PC-3 (cell line): Measurements from ENCODE around the gene TUBB. TPM values are rescaled to one million over a fixed set of nuclear protein-coding genes. Genes with fewer than 3 reads are reported as not detected.

Experiments
- ATAC-seq: fragments of 200-7000 bp; cut with Tn5 transposase; 2 replicates; pipeline ENCODE4 v1.9.1; 2020; ENCODE audit warnings: mild to moderate bottlenecking, moderate library complexity
- BruUV-seq: library from RNA; stranded (reverse); fragments of 400-500 nt; replicated peaks from 2 replicates; lab custom pipeline; 2021; lab: Mats Ljungman, UMichigan
- CTCF ChIA-PET: fragments of 300-600 bp; sonication (Branson Sonifier 250); formaldehyde crosslinking; loops from one replicate; lab custom pipeline; 2022; ENCODE audit warnings: antibody characterized with exemption; lab: Charles Lee
- POLR2A ChIA-PET: fragments of 300-600 bp; sonication (Branson Sonifier 250); formaldehyde crosslinking; loops from one replicate; lab custom pipeline; 2022; ENCODE audit warnings: antibody characterized with exemption; ENCODE audit not compliant: unreplicated experiment; lab: Charles Lee
- DNase-seq: peaks from one replicate; pipeline ENCODE4 v3.0.0-alpha.2; 2015
- H2AFZ ChIP-seq: fragments of 300-600 bp; sonication (generic); 2 replicates; pipeline ENCODE4 v1.6.0; 2016; ENCODE audit warnings: antibody characterized with exemption, low read length
- H3F3A ChIP-seq: fragments of 300-600 bp; sonication (generic); one replicate; pipeline ENCODE4 v1.6.0; 2017; ENCODE audit warnings: antibody characterized with exemption, low read length, control low read depth, mild to moderate bottlenecking; ENCODE audit not compliant: unreplicated experiment
- H3K27ac ChIP-seq: fragments of 300-600 bp; sonication (generic); 2 replicates; pipeline ENCODE4 v1.5.1; 2016; ENCODE audit warnings: mild to moderate bottlenecking, low read length
- H3K27me3 ChIP-seq: fragments of 300-600 bp; sonication (generic); 2 replicates; pipeline ENCODE4 v1.6.1; 2016; ENCODE audit warnings: low read length, mixed read lengths
- H3K36me3 ChIP-seq: fragments of 300-600 bp; sonication (generic); 2 replicates; pipeline ENCODE4 v1.6.1; 2016; ENCODE audit warnings: low read depth, mixed run types, low read length, mixed read lengths
- H3K4me1 ChIP-seq: fragments of 300-600 bp; sonication (generic); 2 replicates; pipeline ENCODE4 v1.5.1; 2016; ENCODE audit warnings: low read length; ENCODE audit not compliant: insufficient read depth
- H3K4me2 ChIP-seq: fragments of 300-600 bp; sonication (generic); 2 replicates; pipeline ENCODE4 v1.6.0; 2016; ENCODE audit warnings: low read length
- H3K4me3 ChIP-seq: fragments of 300-600 bp; sonication (generic); 2 replicates; pipeline ENCODE4 v1.5.1; 2016; ENCODE audit warnings: mild to moderate bottlenecking, low read length, mixed read lengths
- H3K79me2 ChIP-seq: fragments of 300-600 bp; sonication (generic); 2 replicates; pipeline ENCODE4 v1.6.1; 2017; ENCODE audit warnings: low read length, mixed read lengths
- H3K9ac ChIP-seq: fragments of 300-600 bp; sonication (generic); 2 replicates; pipeline ENCODE4 v1.6.0; 2016; ENCODE audit warnings: mild to moderate bottlenecking, low read length
- H3K9me2 ChIP-seq: fragments of 300-600 bp; sonication (generic); replicated peaks from 2 replicates; pipeline ENCODE4 v1.6.1; 2016; ENCODE audit warnings: mixed run types, low read length, mixed read lengths
- H3K9me3 ChIP-seq: fragments of 300-600 bp; sonication (generic); 2 replicates; pipeline ENCODE4 v1.6.1; 2016; ENCODE audit warnings: low read length, mixed read lengths
- H4K20me1 ChIP-seq: fragments of 300-600 bp; sonication (generic); 2 replicates; pipeline ENCODE4 v1.6.1; 2016; ENCODE audit warnings: low read length, mixed read lengths
- EZH2 ChIP-seq: fragments of 300-600 bp; sonication (generic); IDR thresholded peaks from one replicate; pipeline ENCODE4 v1.6.1; 2017; ENCODE audit warnings: antibody characterized with exemption, mild to moderate bottlenecking, low read length; ENCODE audit not compliant: unreplicated experiment
- EZH2phosphoT487 ChIP-seq: fragments of 300-600 bp; sonication (generic); IDR thresholded peaks from 2 replicates; pipeline ENCODE4 v1.6.1; 2018; ENCODE audit warnings: mild to moderate bottlenecking, antibody characterized with exemption, low read length, borderline replicate concordance
- intact Hi-C: fragments of 100-400 bp; cut with micrococcal nuclease; formaldehyde crosslinking; loops from 2 replicates; pipeline ENCODE4 v1.9.0; 2023
- total RNA-seq: library from RNA; depleted of rRNA; stranded (reverse); fragments of >200 nt; gene quantifications from 2 replicates; pipeline ENCODE4 v1.2.3, GENCODE V29; 2014
- TF ChIP-seq, protein P1 (sequence below): fragments of 300-600 bp; sonication (generic); conservative IDR thresholded peaks from 2 replicates; pipeline ENCODE4 v1.5.1; 2017; ENCODE audit warnings: antibody characterized with exemption, low read depth, mild to moderate bottlenecking, low read length

TUBB gene
- total RNA-seq, 1 experiment from 2014 or later = 1,398 TPM

DNA sequence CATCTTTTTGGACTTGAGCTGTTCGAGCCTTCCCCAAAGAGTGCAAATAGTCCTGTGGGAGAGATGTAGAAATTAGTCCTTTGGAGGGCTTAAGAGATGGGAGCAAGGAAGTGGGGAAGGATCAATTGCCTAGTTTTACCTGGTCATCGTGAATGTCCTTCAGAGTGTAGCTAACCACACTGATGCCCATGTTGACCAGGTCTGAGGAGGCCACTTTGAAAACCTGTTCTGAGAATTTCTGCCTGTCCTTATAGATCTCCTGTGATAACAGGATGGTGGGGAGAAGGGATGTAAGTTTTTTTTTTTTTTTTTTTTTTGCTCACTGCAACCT is 20.4 kb downstream of the TUBB start:
- H2AFZ ChIP-seq = no peak overlapping the region
- peak overlapping the region; percentile 100 for H3K9ac ChIP-seq
- H3F3A ChIP-seq = peaks cover 7% of the 10 kb centered on the region
- ChIA-PET POLR2A (no interaction called here), CTCF (interaction anchor here (0.5 kb wide), 1 partner anchor 8 kb away, joined by 5 read pairs; no protein-coding TSS in a partner anchor)
- H3K4me2 ChIP-seq = peak overlapping the region; percentile 89
- DNase-seq (no peak), ATAC-seq (no peak)
- intact Hi-C loops = loop anchor here (5.0 kb wide), 1 partner anchor 137 kb away; no protein-coding TSS in a partner anchor
- peaks cover 50% of the 10 kb centered on the region for H3K36me3 ChIP-seq
- no peaks in the 10 kb centered on the region for H3K9me2 ChIP-seq
- peaks cover 9% of the 10 kb centered on the region for H4K20me1 ChIP-seq
- no peak for TF ChIP-seq EZH2
- no peak for TF ChIP-seq EZH2phosphoT487
- TF ChIP-seq, protein P1, sequence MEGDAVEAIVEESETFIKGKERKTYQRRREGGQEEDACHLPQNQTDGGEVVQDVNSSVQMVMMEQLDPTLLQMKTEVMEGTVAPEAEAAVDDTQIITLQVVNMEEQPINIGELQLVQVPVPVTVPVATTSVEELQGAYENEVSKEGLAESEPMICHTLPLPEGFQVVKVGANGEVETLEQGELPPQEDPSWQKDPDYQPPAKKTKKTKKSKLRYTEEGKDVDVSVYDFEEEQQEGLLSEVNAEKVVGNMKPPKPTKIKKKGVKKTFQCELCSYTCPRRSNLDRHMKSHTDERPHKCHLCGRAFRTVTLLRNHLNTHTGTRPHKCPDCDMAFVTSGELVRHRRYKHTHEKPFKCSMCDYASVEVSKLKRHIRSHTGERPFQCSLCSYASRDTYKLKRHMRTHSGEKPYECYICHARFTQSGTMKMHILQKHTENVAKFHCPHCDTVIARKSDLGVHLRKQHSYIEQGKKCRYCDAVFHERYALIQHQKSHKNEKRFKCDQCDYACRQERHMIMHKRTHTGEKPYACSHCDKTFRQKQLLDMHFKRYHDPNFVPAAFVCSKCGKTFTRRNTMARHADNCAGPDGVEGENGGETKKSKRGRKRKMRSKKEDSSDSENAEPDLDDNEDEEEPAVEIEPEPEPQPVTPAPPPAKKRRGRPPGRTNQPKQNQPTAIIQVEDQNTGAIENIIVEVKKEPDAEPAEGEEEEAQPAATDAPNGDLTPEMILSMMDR = no peak
- H3K27ac ChIP-seq = peak overlapping the region; percentile 98
- peaks cover 62% of the 10 kb centered on the region for H3K4me1 ChIP-seq
- no peaks in the 10 kb centered on the region for H3K27me3 ChIP-seq
- no TSS peak for BruUV-seq
- peak overlapping the region; percentile 91 for H3K4me3 ChIP-seq
- H3K9me3 ChIP-seq = no peaks in the 10 kb centered on the region
- peaks cover 89% of the 10 kb centered on the region for H3K79me2 ChIP-seq

DNA sequence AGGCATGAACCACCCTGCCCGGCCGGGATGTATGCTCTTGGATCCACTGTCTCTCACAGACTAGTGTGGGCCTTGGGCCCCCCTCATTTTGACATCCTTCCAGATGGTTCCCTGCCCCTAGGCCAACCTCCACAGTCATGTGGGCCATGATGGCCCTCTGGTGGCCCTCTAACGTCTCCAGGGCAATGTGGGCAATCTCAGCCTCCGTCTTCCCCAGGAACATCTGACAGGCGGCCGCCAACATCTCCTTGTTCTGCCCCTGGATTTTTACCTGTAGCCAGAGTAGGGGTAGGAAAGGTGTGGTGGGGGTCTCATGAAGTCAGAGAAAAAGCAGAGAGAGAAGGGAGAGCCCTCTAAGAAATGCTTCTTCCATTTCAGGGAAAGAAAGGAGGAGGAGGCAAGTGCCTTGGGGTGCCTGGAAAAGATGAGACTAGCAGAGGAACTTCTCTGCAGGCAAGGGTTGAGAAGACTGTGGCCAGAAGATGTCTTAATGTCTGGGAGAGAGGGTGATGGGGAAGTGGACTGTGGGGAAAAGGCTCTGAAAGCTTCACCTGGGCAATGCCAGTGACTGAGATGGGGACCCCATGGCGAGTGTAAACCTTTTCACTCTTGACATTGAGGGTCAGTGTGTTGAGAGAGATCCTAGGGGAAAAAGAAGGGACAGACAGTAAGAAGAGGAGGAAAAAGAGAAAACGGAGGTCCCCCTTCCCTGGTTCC is 21.1 kb downstream of the TUBB start:
- Histone ChIP-seq H3K4me2 (peak overlapping the region; percentile 89), H4K20me1 (peaks cover 9% of the 10 kb centered on the region), H3K27ac (peak overlapping the region; percentile 98), H3K9me2 (no peaks in the 10 kb centered on the region), H3K4me3 (peak overlapping the region; percentile 91), H3K9me3 (no peaks in the 10 kb centered on the region), H3K4me1 (peaks cover 69% of the 10 kb centered on the region), H3K9ac (peak overlapping the region; percentile 100), H2AFZ (no peak overlapping the region), H3K27me3 (no peaks in the 10 kb centered on the region), H3K36me3 (peaks cover 43% of the 10 kb centered on the region), H3K79me2 (peaks cover 90% of the 10 kb centered on the region), H3F3A (peaks cover 7% of the 10 kb centered on the region)
- ATAC-seq (no peak), DNase-seq (peak; percentile 36)
- BruUV-seq = no TSS peak
- ChIA-PET CTCF (interaction anchor here (0.8 kb wide), 1 partner anchor 10 kb away, joined by 3 read pairs; no protein-coding TSS in a partner anchor), POLR2A (interaction anchor here (1.3 kb wide), 1 partner anchor 79 kb away, joined by 7 read pairs; no protein-coding TSS in a partner anchor)
- TF ChIP-seq EZH2phosphoT487 (no peak), EZH2 (no peak)
- TF ChIP-seq, protein P1 = no peak
- intact Hi-C loops = loop anchor here (5.0 kb wide), 1 partner anchor 136 kb away; no protein-coding TSS in a partner anchor
